ENCODE results near the gene BMP2K. TPM values are rescaled to one million over a fixed set of nuclear protein-coding genes. Genes with fewer than 3 reads are reported as not detected.

Gene BMP2K
- polyA plus RNA-seq, 1 experiment, result 36.5 TPM

GRCh38 chr4:78953769-78954666 lies 177.9 kb downstream of the BMP2K start:
- H3K4me3 ChIP-seq (ENCODE audit: low read depth, low read length), result no peak overlapping the region

GRCh38 chr4:78956975-78957374 lies 180.8 kb downstream of the BMP2K start:
- H3K27ac ChIP-seq (ENCODE audit: low read depth, low read length), result no peak overlapping the region
- no peaks in the 10 kb centered on the region for H3K9me3 ChIP-seq (ENCODE audit: control insufficient read depth, insufficient read depth, low read length)
- H3K4me3 ChIP-seq (ENCODE audit: low read depth, low read length), result no peak overlapping the region
- no peak for TF ChIP-seq CTCF (IDR thresholded peaks at IDR 0.05; ENCODE audit: low read depth, low read length)
- POLR2A ChIA-PET, result no interaction called here
- DNase-seq (ENCODE audit: low read depth, low spot score), result no peak
- H3K27me3 ChIP-seq (ENCODE audit: control insufficient read depth, insufficient read depth, low read length), result no peaks in the 10 kb centered on the region
- CTCF ChIA-PET, result no interaction called here

More at GRCh38 chr4:78953769-78954666, 177.9 kb downstream of the BMP2K start:
- TF ChIP-seq CTCF (IDR thresholded peaks at IDR 0.05; ENCODE audit: low read depth, low read length), result peak; percentile 47
- Histone ChIP-seq H3K27ac (ENCODE audit: low read depth, low read length) (no peak overlapping the region), H3K27me3 (ENCODE audit: control insufficient read depth, insufficient read depth, low read length) (no peaks in the 10 kb centered on the region), H3K9me3 (ENCODE audit: control insufficient read depth, insufficient read depth, low read length) (no peaks in the 10 kb centered on the region)
- DNase-seq (ENCODE audit: low read depth, low spot score), result no peak
- CTCF ChIA-PET, result interaction anchor here (0.6 to 3.3 kb wide), 8 partner anchors 9 to 1266 kb away, joined by 3 to 21 read pairs (median 6); partner anchors contain the start of gene PAQR3
- POLR2A ChIA-PET, result no interaction called here

GRCh38 chr4:78960926-78961325 lies 184.8 kb downstream of the BMP2K start:
- ChIA-PET POLR2A (no interaction called here), CTCF (no interaction called here)
- DNase-seq (ENCODE audit: low read depth, low spot score), result no peak

More at GRCh38 chr4:78960926-78961325, 184.8 kb downstream of the BMP2K start:
- Histone ChIP-seq H3K27me3 (ENCODE audit: control insufficient read depth, insufficient read depth, low read length) (no peaks in the 10 kb centered on the region), H3K27ac (ENCODE audit: low read depth, low read length) (no peak overlapping the region), H3K4me3 (ENCODE audit: low read depth, low read length) (no peak overlapping the region), H3K9me3 (ENCODE audit: control insufficient read depth, insufficient read depth, low read length) (no peaks in the 10 kb centered on the region)
- TF ChIP-seq CTCF (IDR thresholded peaks at IDR 0.05; ENCODE audit: low read depth, low read length), result no peak

Small RNAs within 50 kb of the gene (small RNA-seq; reads per million reads assigned to genes)
- gene AC098818.1 (ENCODE audit: insufficient read length, low read depth), result not detected
- gene MIR5096 (ENCODE audit: insufficient read length, low read depth), result not detected
- gene RN7SL127P (ENCODE audit: insufficient read length, low read depth), result not detected

Other genes starting within 250 kb of the BMP2K start
- gene ANXA3, start 224.6 kb upstream of the BMP2K start, polyA plus RNA-seq (2011; rRNA removed), result 13.9 and 15.3 TPM in 2 replicates
- 22.9 and 35.7 TPM in 2 replicates for gene PAQR3, start 163.1 kb downstream of the BMP2K start, polyA plus RNA-seq (2011; rRNA removed)